ENCODE results near the gene CLEC4F.
A peak's percentile ranks its signal among the peaks of the same experiment; 100 is the strongest.

The CLEC4F gene

GRCh38 chr2:70796262-70796661 lies 24.1 kb downstream of the CLEC4F start:
- no peaks in the 10 kb centered on the region for H3K9me3 ChIP-seq (ENCODE audit: control insufficient read depth, low read length)
- no peak overlapping the region for H3K4me3 ChIP-seq (ENCODE audit: low read depth, low read length)
- no peak overlapping the region for H3K27ac ChIP-seq
- H2AFZ ChIP-seq, result no peak overlapping the region
- no peaks in the 10 kb centered on the region for H3K4me1 ChIP-seq
- H3K36me3 ChIP-seq (ENCODE audit: control insufficient read depth, insufficient read depth, low read length), result no peaks in the 10 kb centered on the region
- no peaks in the 10 kb centered on the region for H3K27me3 ChIP-seq (ENCODE audit: control insufficient read depth, insufficient read depth, low read length)
- no peak overlapping the region for H3K9ac ChIP-seq
- H3K79me2 ChIP-seq, result no peaks in the 10 kb centered on the region
- H3K4me2 ChIP-seq (ENCODE audit: low read length), result no peak overlapping the region
- no peak for TF ChIP-seq CTCF (IDR thresholded peaks at IDR 0.05)

- H3K9ac ChIP-seq, result no peak overlapping the region
- TF ChIP-seq CTCF (IDR thresholded peaks at IDR 0.05), result no peak
- H3K4me1 ChIP-seq, result no peaks in the 10 kb centered on the region
- no peak overlapping the region for H3K4me3 ChIP-seq (ENCODE audit: low read depth, low read length)
- H3K9me3 ChIP-seq (ENCODE audit: control insufficient read depth, low read length), result no peaks in the 10 kb centered on the region
- H2AFZ ChIP-seq, result no peak overlapping the region
- no peak overlapping the region for H3K4me2 ChIP-seq (ENCODE audit: low read length)
- H3K36me3 ChIP-seq (ENCODE audit: control insufficient read depth, insufficient read depth, low read length), result no peaks in the 10 kb centered on the region
- no peaks in the 10 kb centered on the region for H3K79me2 ChIP-seq
- H3K27me3 ChIP-seq (ENCODE audit: control insufficient read depth, insufficient read depth, low read length), result no peaks in the 10 kb centered on the region
- no peak overlapping the region for H3K27ac ChIP-seq
Measured at GRCh38 chr2:70795164-70795995, 25.0 kb downstream of the CLEC4F start.

GRCh38 chr2:70793450-70793849 lies 26.9 kb downstream of the CLEC4F start:
- no peaks in the 10 kb centered on the region for H3K9me3 ChIP-seq (ENCODE audit: control insufficient read depth, low read length)
- no peak overlapping the region for H3K9ac ChIP-seq
- H3K4me2 ChIP-seq (ENCODE audit: low read length), result no peak overlapping the region
- H2AFZ ChIP-seq, result no peak overlapping the region
- no peak overlapping the region for H3K27ac ChIP-seq
- TF ChIP-seq CTCF (IDR thresholded peaks at IDR 0.05), result no peak
- H3K79me2 ChIP-seq, result no peaks in the 10 kb centered on the region
- no peak overlapping the region for H3K4me3 ChIP-seq (ENCODE audit: low read depth, low read length)
- H3K27me3 ChIP-seq (ENCODE audit: control insufficient read depth, insufficient read depth, low read length), result no peaks in the 10 kb centered on the region
- no peaks in the 10 kb centered on the region for H3K36me3 ChIP-seq (ENCODE audit: control insufficient read depth, insufficient read depth, low read length)
- H3K4me1 ChIP-seq, result no peaks in the 10 kb centered on the region

- H3K9me3 ChIP-seq (ENCODE audit: control insufficient read depth, low read length), result no peaks in the 10 kb centered on the region
- no peaks in the 10 kb centered on the region for H3K4me1 ChIP-seq
- peak within 1 kb of the TSS; percentile 58 for H3K4me2 ChIP-seq (ENCODE audit: low read length)
- no peak within 1 kb of the TSS for H3K9ac ChIP-seq
- no peak for TF ChIP-seq CTCF (IDR thresholded peaks at IDR 0.05)
- H3K36me3 ChIP-seq (ENCODE audit: control insufficient read depth, insufficient read depth, low read length), result no peaks in the 10 kb centered on the region
- H2AFZ ChIP-seq, result peak within 1 kb of the TSS; percentile 54
- no peaks in the 10 kb centered on the region for H3K27me3 ChIP-seq (ENCODE audit: control insufficient read depth, insufficient read depth, low read length)
- H3K27ac ChIP-seq, result no peak within 1 kb of the TSS
- no peaks in the 10 kb centered on the region for H3K79me2 ChIP-seq
- peak within 1 kb of the TSS; percentile 33 for H3K4me3 ChIP-seq (ENCODE audit: low read depth, low read length)
Measured at GRCh38 chr2:70790136-70790828, 30.1 kb downstream of the CLEC4F start, which contains the start of gene FIGLA. FIGLA (minus strand) TSS chr2:70790643; CDS start chr2:70790638, 5 bp downstream.

All from parathyroid adenoma (tissue), 2 donors.